GM18907 (cell line): ENCODE measurements around the gene CPO.

Experiments used
- ATAC-seq: cut with Tn5 transposase; IDR thresholded peaks from one replicate; pipeline ENCODE4 v1.9.1; 2021; ENCODE audit warnings: mild to moderate bottlenecking, moderate library complexity; ENCODE audit not compliant: unreplicated experiment

The CPO gene

GRCh38 chr2:206971805-206972204 lies 32.5 kb downstream of the CPO start:
- no peak for ATAC-seq

GRCh38 chr2:206974551-206974950 lies 35.2 kb downstream of the CPO start:
- ATAC-seq = no peak

GRCh38 chr2:206978746-206979145 lies 39.4 kb downstream of the CPO start:
- ATAC-seq = no peak

- ATAC-seq = no peak
Measured at GRCh38 chr2:206979365-206979764, 40.0 kb downstream of the CPO start.

GRCh38 chr2:206979922-206980321 lies 40.6 kb downstream of the CPO start:
- ATAC-seq = no peak

GRCh38 chr2:206980413-206980812 lies 41.1 kb downstream of the CPO start:
- no peak for ATAC-seq

GRCh38 chr2:206981086-206981674 lies 41.9 kb downstream of the CPO start:
- no peak for ATAC-seq

- no peak for ATAC-seq
Measured at GRCh38 chr2:206981739-206982340, 42.5 kb downstream of the CPO start.

GRCh38 chr2:206982360-206982955 lies 43.1 kb downstream of the CPO start:
- no peak for ATAC-seq

GRCh38 chr2:206983161-206983859 lies 44.0 kb downstream of the CPO start:
- no peak for ATAC-seq

- no peak for ATAC-seq
Measured at GRCh38 chr2:206984206-206984605, 44.9 kb downstream of the CPO start.

- no peak for ATAC-seq
Measured at GRCh38 chr2:206986943-206987342, 47.6 kb downstream of the CPO start.

GRCh38 chr2:206987810-206988209 lies 48.5 kb downstream of the CPO start:
- ATAC-seq = no peak

- no peak for ATAC-seq
Measured at GRCh38 chr2:206988884-206989283, 49.6 kb downstream of the CPO start.

- ATAC-seq = peak; percentile 82
Measured at GRCh38 chr2:206989311-206989710, 50.0 kb downstream of the CPO start.

- no peak for ATAC-seq
Measured at GRCh38 chr2:206990360-206990759, 51.0 kb downstream of the CPO start.

GRCh38 chr2:206991070-206991469 lies 51.8 kb downstream of the CPO start:
- ATAC-seq = no peak

- no peak for ATAC-seq
Measured at GRCh38 chr2:206993396-206993911, 54.1 kb downstream of the CPO start.

- no peak for ATAC-seq
Measured at GRCh38 chr2:206993964-206994363, 54.6 kb downstream of the CPO start.

GRCh38 chr2:206996556-206997065 lies 57.3 kb downstream of the CPO start:
- ATAC-seq = no peak
